Renal pelvis (tissue), 4 donors: ENCODE data around the gene SASS6. TPM values are rescaled to one million over a fixed set of nuclear protein-coding genes. Genes with fewer than 3 reads are reported as not detected.
"Not testable (repeated sequence)": the region's sequence is repeated elsewhere in the genome, so short reads cannot be mapped to it uniquely, and the experiment has no call there.

Source experiments
- DNase-seq: peaks from one replicate; pipeline ENCODE4 v3.0.0-alpha.2; 2013
- polyA plus RNA-seq, 3 donors: library from polyadenylated mRNA; unstranded; fragments of 120-200 nt; gene quantifications; one replicate each; pipeline ENCODE4 v1.2.1, GENCODE V29; 2013; ENCODE audit not compliant: insufficient read length in 3 of 3

SASS6 gene
- polyA plus RNA-seq, 3 donors, result 7.9 to 9.0 (median 8.5) TPM

GRCh38 chr1:100050139-100050538 lies 82.6 kb downstream of the SASS6 start:
- DNase-seq, result no peak

GRCh38 chr1:100047235-100047708 lies 85.5 kb downstream of the SASS6 start:
- not testable (repeated sequence) for DNase-seq

DNA sequence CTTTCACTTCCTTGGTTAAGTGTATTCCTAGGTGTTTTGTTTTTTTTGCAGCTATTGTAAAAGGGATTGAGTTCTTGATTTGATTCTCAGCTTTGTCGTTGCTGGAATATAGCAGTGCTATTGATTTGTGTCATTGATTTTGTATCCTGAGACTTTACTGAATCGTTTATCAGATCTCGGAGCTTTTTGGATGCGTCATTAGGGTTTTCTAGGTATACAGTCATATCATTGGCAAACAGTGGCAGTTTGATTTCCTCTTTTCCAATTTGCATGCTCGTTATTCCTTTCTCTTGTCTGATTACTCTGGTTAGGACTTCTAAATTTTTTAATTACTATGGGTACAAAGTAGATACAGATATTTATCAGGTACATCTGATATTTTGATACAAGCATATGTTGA lies 87.5 kb downstream of the SASS6 start:
- no peak for DNase-seq

DNA sequence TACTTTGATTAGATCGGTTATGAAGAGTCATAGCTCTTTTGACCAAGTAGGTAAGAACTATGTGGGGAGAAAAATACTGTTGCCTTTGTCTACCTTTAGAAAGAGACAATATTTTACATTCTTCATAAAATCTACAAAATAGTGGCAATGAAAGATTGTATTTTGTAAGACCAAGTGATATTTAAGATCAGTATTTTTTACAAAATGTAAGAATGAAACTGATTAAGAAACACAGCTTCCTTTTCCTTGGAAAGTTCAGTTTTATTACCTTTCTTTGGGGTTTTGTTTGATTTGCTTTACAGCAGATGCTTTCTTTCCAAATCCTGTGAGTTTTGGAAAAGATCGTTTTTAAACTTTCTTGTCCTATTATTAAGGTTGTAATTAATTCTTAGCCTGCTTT lies 93.1 kb downstream of the SASS6 start:
- no peak for DNase-seq

DNA sequence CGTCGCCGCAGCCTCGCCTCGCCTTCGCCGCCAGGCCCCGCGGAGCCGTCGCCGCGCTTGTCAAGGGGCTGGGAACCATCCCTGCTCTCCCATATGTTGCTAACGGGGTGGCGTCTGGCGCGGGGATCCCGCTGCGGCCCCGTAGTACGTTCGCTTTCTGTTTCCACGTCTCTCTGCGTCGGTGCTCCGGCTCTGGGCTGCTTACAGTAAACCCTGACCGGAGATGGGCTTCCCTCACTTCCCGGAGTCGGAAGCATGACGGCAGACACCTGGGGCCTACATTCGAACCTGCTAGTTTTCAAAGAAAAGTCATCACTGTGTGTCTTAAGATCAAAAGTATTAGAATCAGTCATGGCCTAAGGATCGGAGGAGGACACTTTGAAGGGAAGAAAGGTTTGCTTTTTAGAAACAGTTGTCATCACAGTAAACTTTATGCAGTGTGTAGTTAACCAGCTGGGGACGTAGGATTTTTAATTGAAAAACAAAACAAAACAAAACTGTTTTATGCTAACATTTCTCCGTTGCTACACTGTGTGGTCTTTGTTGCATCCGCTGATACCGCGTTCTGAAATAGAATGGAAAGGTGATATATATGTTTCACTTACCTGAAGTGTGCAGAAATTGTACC lies 94.0 kb downstream of the SASS6 start:
- peak; percentile 67 for DNase-seq

GRCh38 chr1:100037927-100038659 lies 94.6 kb downstream of the SASS6 start:
- peak; percentile 89 for DNase-seq

DNA sequence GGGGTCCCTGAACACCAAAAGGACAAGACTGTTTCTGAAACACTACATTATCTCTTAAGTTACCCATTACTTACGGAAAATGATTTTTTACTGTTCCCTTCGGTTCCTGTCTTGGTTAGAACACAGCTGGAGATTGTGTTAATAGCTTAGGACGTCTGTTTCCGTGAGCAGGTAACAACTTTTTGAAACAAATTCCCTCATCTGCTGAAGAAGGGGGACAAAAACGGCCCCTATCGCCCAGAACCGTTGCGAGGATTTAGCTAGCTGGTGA lies 95.1 kb downstream of the SASS6 start:
- DNase-seq, result no peak

- DNase-seq, result peak; percentile 21
These were observed 95.7 kb downstream of the SASS6 start for GRCh38 chr1:100036718-100037655.

- no peak for DNase-seq
These were observed 97.5 kb downstream of the SASS6 start for GRCh38 chr1:100035214-100035613.

GRCh38 chr1:100034470-100034869 lies 98.3 kb downstream of the SASS6 start:
- no peak for DNase-seq

Other genes with a start within 250 kb of the SASS6 start
- 10 to 100 TPM; 21.7 to 34.5 (median 31.6) TPM for gene SLC35A3, start 162.9 kb downstream of the SASS6 start, polyA plus RNA-seq
- gene TRMT13, start 233 bp upstream of the SASS6 start, polyA plus RNA-seq, result 10 to 100 TPM; 24.8 to 38.7 (median 37.9) TPM
- gene LRRC39, start 45.3 kb upstream of the SASS6 start, polyA plus RNA-seq, result 1 to 10 TPM; 1.6 to 3.3 (median 3.0) TPM
- 10 to 100 TPM; 14.9 to 26.5 (median 24.9) TPM for gene DBT, start 116.9 kb upstream of the SASS6 start, polyA plus RNA-seq
- gene RTCA, start 133.3 kb upstream of the SASS6 start, polyA plus RNA-seq, result 10 to 100 TPM; 27.5 to 41.1 (median 36.5) TPM
- gene CDC14A, start 219.6 kb upstream of the SASS6 start, polyA plus RNA-seq, result 10 to 100 TPM; 26.5 to 33.2 (median 29.6) TPM